IMR-90 (cell line): ENCODE results near the gene CENPA. TPM values are rescaled to one million over a fixed set of nuclear protein-coding genes. Genes with fewer than 3 reads are reported as not detected.

Source experiments
- ATAC-seq: fragments of 200-7000 bp; cut with Tn5 transposase; 2 replicates; pipeline ENCODE4 v1.9.1; 2020; ENCODE audit warnings: low read depth, mild to moderate bottlenecking, moderate library complexity
- BruUV-seq: library from RNA; stranded (reverse); fragments of 400-500 nt; replicated peaks from 2 replicates; lab custom pipeline; 2021; lab: Mats Ljungman, UMichigan
- CTCF ChIA-PET: fragments of 300-600 bp; formaldehyde crosslinking; extraction: SDS; loops from one replicate; lab custom pipeline; 2021; ENCODE audit warnings: antibody characterized with exemption; lab: Yijun Ruan, JAX
- POLR2A ChIA-PET: fragments of 300-600 bp; sonication (Branson Sonifier 250); formaldehyde crosslinking; loops from one replicate; lab custom pipeline; 2022; ENCODE audit warnings: antibody characterized with exemption; ENCODE audit not compliant: unreplicated experiment; lab: Charles Lee
- DNase-seq: peaks from one replicate; pipeline ENCODE4 v3.0.0; 2013
- H2AFZ ChIP-seq: replicated peaks from 2 replicates; pipeline ENCODE3; 2013; ENCODE audit warnings: low read length, mild to moderate bottlenecking; ENCODE audit not compliant: poor library complexity
- H2AK5ac ChIP-seq: 2 replicates; pipeline ENCODE4 v1.6.1; 2013; ENCODE audit warnings: low read depth, low read length, inconsistent platforms
- H2AK9ac ChIP-seq: replicated peaks from 2 replicates; pipeline ENCODE3; 2013; ENCODE audit warnings: mild to moderate bottlenecking, low read depth, low read length, moderate library complexity; ENCODE audit not compliant: poor library complexity
- H2BK120ac ChIP-seq: 2 replicates; pipeline ENCODE4 v1.6.1; 2013; ENCODE audit warnings: low read depth, low read length, inconsistent platforms
- H2BK15ac ChIP-seq: 3 replicates; pipeline ENCODE4 v1.6.1; 2013; ENCODE audit warnings: low read depth, low read length, inconsistent platforms
- H2BK20ac ChIP-seq: 2 replicates; pipeline ENCODE4 v1.6.1; 2013; ENCODE audit warnings: low read depth, mild to moderate bottlenecking, inconsistent platforms, low read length, moderate library complexity
- H2BK5ac ChIP-seq: 2 replicates; pipeline ENCODE4 v1.6.1; 2013; ENCODE audit warnings: mild to moderate bottlenecking, low read depth, low read length, inconsistent platforms; ENCODE audit not compliant: poor library complexity, severe bottlenecking
- H3K14ac ChIP-seq: replicated peaks from 2 replicates; pipeline ENCODE4 v1.6.1; 2013; ENCODE audit warnings: low read depth, low read length, inconsistent platforms
- H3K18ac ChIP-seq: 2 replicates; pipeline ENCODE4 v1.6.1; 2013; ENCODE audit warnings: low read depth, low read length, control low read depth
- H3K23ac ChIP-seq: 2 replicates; pipeline ENCODE4 v1.6.1; 2013; ENCODE audit warnings: low read depth, low read length, inconsistent platforms
- H3K27ac ChIP-seq: 2 replicates; pipeline ENCODE4 v1.5.1; 2013; ENCODE audit warnings: mild to moderate bottlenecking, control low read depth, low read length; ENCODE audit not compliant: insufficient read depth
- H3K27me3 ChIP-seq: 2 replicates; pipeline ENCODE4 v1.6.1; 2013; ENCODE audit warnings: low read length; ENCODE audit not compliant: control insufficient read depth, insufficient read depth
- H3K36me3 ChIP-seq: 2 replicates; pipeline ENCODE4 v1.6.1; 2013; ENCODE audit warnings: low read length, mixed read lengths; ENCODE audit not compliant: control insufficient read depth, insufficient read depth
- H3K4ac ChIP-seq: 2 replicates; pipeline ENCODE4 v1.6.1; 2013; ENCODE audit warnings: low read depth, low read length, inconsistent platforms
- H3K4me1 ChIP-seq: 2 replicates; pipeline ENCODE4 v1.6.1; 2013; ENCODE audit warnings: low read length, mixed read lengths; ENCODE audit not compliant: control insufficient read depth, insufficient read depth
- H3K4me2 ChIP-seq: 2 replicates; pipeline ENCODE4 v1.6.1; 2013; ENCODE audit warnings: low read depth, mild to moderate bottlenecking, control low read depth, low read length, moderate library complexity
- H3K4me3 ChIP-seq: 2 replicates; pipeline ENCODE4 v1.5.1; 2013; ENCODE audit warnings: low read depth, mild to moderate bottlenecking, control low read depth, low read length, moderate library complexity; ENCODE audit not compliant: insufficient read depth
- H3K56ac ChIP-seq: 2 replicates; pipeline ENCODE4 v1.6.1; 2013; ENCODE audit warnings: low read length, inconsistent platforms; ENCODE audit not compliant: insufficient read depth; ENCODE audit errors: extremely low read depth
- H3K79me1 ChIP-seq, 2 experiments: 2 replicates each; pipeline ENCODE4 v1.6.1; 2013; ENCODE audit warnings: low read length in 2 of 2, inconsistent platforms in 1 of 2, low read depth in 1 of 2
- H3K9ac ChIP-seq: 2 replicates; pipeline ENCODE4 v1.6.1; 2013; ENCODE audit warnings: low read depth, low read length, control low read depth
- H3K9me1 ChIP-seq: 2 replicates; pipeline ENCODE4 v1.6.1; 2013; ENCODE audit warnings: low read length, inconsistent platforms; ENCODE audit not compliant: insufficient read depth
- H3K9me3 ChIP-seq: 2 replicates; pipeline ENCODE4 v1.6.1; 2013; ENCODE audit warnings: low read length; ENCODE audit not compliant: control insufficient read depth, insufficient read depth
- H4K20me1 ChIP-seq: 2 replicates; pipeline ENCODE4 v1.6.1; 2013; ENCODE audit warnings: low read length, inconsistent platforms; ENCODE audit not compliant: insufficient read depth
- H4K5ac ChIP-seq: 2 replicates; pipeline ENCODE4 v1.6.1; 2013; ENCODE audit warnings: mild to moderate bottlenecking, low read depth, low read length, control low read depth
- H4K8ac ChIP-seq, 2 experiments: 2 replicates each; pipeline ENCODE4 v1.6.1; 2013; ENCODE audit warnings: low read depth in 2 of 2, low read length in 2 of 2, control low read depth in 1 of 2, inconsistent platforms in 1 of 2
- H4K91ac ChIP-seq: 2 replicates; pipeline ENCODE4 v1.6.1; 2013; ENCODE audit warnings: low read depth, low read length, inconsistent platforms; ENCODE audit not compliant: insufficient read depth
- CEBPB ChIP-seq: IDR thresholded peaks from 2 replicates; pipeline ENCODE4 v1.6.1; 2012; ENCODE audit warnings: low read depth, low read length, improper control_type of control experiment
- MAZ ChIP-seq: IDR thresholded peaks from 2 replicates; pipeline ENCODE4 v1.6.1; 2012; ENCODE audit warnings: low read depth, mild to moderate bottlenecking, low read length, improper control_type of control experiment, moderate library complexity, borderline replicate concordance
- NFE2L2 ChIP-seq: fragments of 150-350 bp; IDR thresholded peaks from 2 replicates; pipeline ENCODE4 v1.6.1; 2016; ENCODE audit warnings: low read depth, mild to moderate bottlenecking, low read length
- WGBS, 2 experiments: methylation state at CpG; one replicate each; pipeline versions ENCODE4 v1.1.5 to v1.1.7; 2013; ENCODE audit warnings: missing lambda C conversion rate in 2 of 2; ENCODE audit not compliant: insufficient read length in 1 of 2; ENCODE audit errors: extremely low coverage in 2 of 2; 5-methylcytosine and 5-hydroxymethylcytosine counted together
- dilution Hi-C: fragments of 300-500 bp; cut with HindIII; formaldehyde crosslinking; loops from one replicate; pipeline ENCODE4 v1.14.3; 2018; ENCODE audit warnings: low sequenced_read_pairs; ENCODE audit not compliant: unreplicated experiment
- in situ Hi-C: fragments of 300-500 bp; cut with MboI; formaldehyde crosslinking; loops from 3 replicates; pipeline ENCODE4 v1.14.3; 2019; ENCODE audit warnings: low sequenced_read_pairs, inconsistent platforms, mixed read lengths
- intact Hi-C: fragments of 100-400 bp; cut with micrococcal nuclease; formaldehyde crosslinking; loops from 2 replicates; pipeline ENCODE4 v1.10.0; 2022
- polyA plus RNA-seq, 3 experiments: library from polyadenylated mRNA; depleted of rRNA; stranded (reverse); fragments of >200 nt; gene quantifications; 2 replicates each; pipeline ENCODE4 v1.2.3, GENCODE V29; 2012; ENCODE audit warnings: low replicate concordance in 1 of 3
- total RNA-seq: library from RNA; depleted of rRNA; stranded (reverse); fragments of >200 nt; gene quantifications from 2 replicates; pipeline ENCODE4 v1.2.3, GENCODE V29; 2012

Gene CENPA
- total and polyA plus RNA-seq, 2 of the 4 experiments (the other 2 are of a cell fraction): 7.7 to 14.9 TPM

GRCh38 chr2:26782876-26783704 is 2.8 kb upstream of the CENPA start:
- Histone ChIP-seq H3K36me3 (peaks cover 25% of the 10 kb centered on the region), H3K27ac (no peak overlapping the region), H4K91ac (no peak overlapping the region), H3K14ac (no peak overlapping the region), H3K4me3 (no peak overlapping the region), H3K27me3 (no peaks in the 10 kb centered on the region), H2AK5ac (no peak overlapping the region), H3K9me1 (no peaks in the 10 kb centered on the region), H3K56ac (no peak overlapping the region), H3K23ac (no peak overlapping the region), H2AK9ac (no peak overlapping the region), H4K8ac (no peak overlapping the region), H4K5ac (no peak overlapping the region), H2BK15ac (no peak overlapping the region), H2AFZ (no peak overlapping the region), H3K9me3 (no peaks in the 10 kb centered on the region), H3K18ac (no peak overlapping the region), H4K20me1 (no peaks in the 10 kb centered on the region; the same call in 1 of the 2 replicates), H2BK120ac (no peak overlapping the region), H3K4me1 (0 out of 2 replicates have a peak, but pooled peaks cover 2% of the 10 kb centered on the region), H3K9ac (no peak overlapping the region), H2BK20ac (no peak overlapping the region), H3K4me2 (no peak overlapping the region), H2BK5ac (no peak overlapping the region), H3K4ac (no peak overlapping the region), H3K79me1 (peaks cover 9 to 14% of the 10 kb centered on the region in 2 experiments; a peak in 3 of 4 replicates)
- no peak for TF ChIP-seq MAZ
- TF ChIP-seq CEBPB: peak; percentile 75
- TF ChIP-seq NFE2L2: no peak
- ATAC-seq (no peak), DNase-seq (no peak)
- no TSS peak for BruUV-seq
- intact Hi-C loops (no loop called here), dilution Hi-C loops (no loop called here), in situ Hi-C loops (no loop called here)
- 94% methylated on average over 3 of the region's 12 CpGs; no CpG with 5 or more reads in 1 of the 2 experiments for WGBS, 2 experiments
- CTCF ChIA-PET: no interaction called here
- POLR2A ChIA-PET: interaction anchor here (0.7 kb wide), 1 partner anchor 205 kb away, joined by 6 read pairs; no protein-coding TSS in a partner anchor
